Liver (tissue), 9 donors: ENCODE results near the gene NECAB2. TPM values are rescaled to one million over a fixed set of nuclear protein-coding genes. Genes with fewer than 3 reads are reported as not detected.

Experiments
- DNase-seq: peaks from one replicate; pipeline ENCODE4 v3.0.0-alpha.2; 2017; ENCODE audit warnings: low spot score
- H3K27ac ChIP-seq, 2 donors: one replicate each; pipeline ENCODE4 v1.7.0; 2013; ENCODE audit warnings: inconsistent platforms in 2 of 2, low read length in 2 of 2, control low read depth in 1 of 2, low read depth in 1 of 2, mild to moderate bottlenecking in 1 of 2
- H3K27me3 ChIP-seq, 4 donors: one replicate each; pipeline versions ENCODE4 v1.6.1 to v1.7.0; 2013; ENCODE audit warnings: low read length in 3 of 4, inconsistent platforms in 1 of 4, mild to moderate bottlenecking in 1 of 4, moderate library complexity in 1 of 4; ENCODE audit not compliant: control insufficient read depth in 4 of 4, insufficient read depth in 4 of 4
- H3K36me3 ChIP-seq, 4 donors: one replicate each; pipeline versions ENCODE4 v1.6.1 to v1.7.0; 2013; ENCODE audit warnings: low read length in 3 of 4, mild to moderate bottlenecking in 3 of 4, low read depth in 1 of 4, moderate library complexity in 1 of 4; ENCODE audit not compliant: control insufficient read depth in 4 of 4, insufficient read depth in 3 of 4
- H3K4me1 ChIP-seq, 4 donors: one replicate each; pipeline versions ENCODE4 v1.6.1 to v1.7.0; 2013; ENCODE audit warnings: low read length in 3 of 4, mild to moderate bottlenecking in 3 of 4, moderate library complexity in 1 of 4; ENCODE audit not compliant: control insufficient read depth in 4 of 4, insufficient read depth in 4 of 4
- H3K4me3 ChIP-seq, 3 donors: one replicate each; pipeline versions ENCODE4 v1.6.1 to v1.7.0; 2013; ENCODE audit warnings: low read length in 3 of 3, control low read depth in 1 of 3, low read depth in 1 of 3, mild to moderate bottlenecking in 1 of 3
- H3K9ac ChIP-seq, 2 donors: one replicate each; pipeline ENCODE4 v1.7.0; 2013; ENCODE audit warnings: low read length in 2 of 2, mild to moderate bottlenecking in 2 of 2, moderate library complexity in 2 of 2, control low read depth in 1 of 2, low read depth in 1 of 2
- H3K9me3 ChIP-seq, 4 donors: one replicate each; pipeline versions ENCODE4 v1.6.1 to v1.7.0; 2013; ENCODE audit warnings: low read length in 3 of 4; ENCODE audit not compliant: control insufficient read depth in 4 of 4
- EGR1 ChIP-seq, 2 donors: IDR thresholded peaks; 2 replicates each; pipeline ENCODE4 v1.6.1; 2016 to 2018; ENCODE audit warnings: antibody characterized with exemption in 2 of 2, low read depth in 2 of 2
- FOXA1 ChIP-seq: IDR thresholded peaks from 2 replicates; pipeline ENCODE4 v1.6.1; 2016; ENCODE audit warnings: antibody characterized with exemption
- FOXA2 ChIP-seq: IDR thresholded peaks from 2 replicates; pipeline ENCODE4 v1.6.1; 2016; ENCODE audit warnings: antibody characterized with exemption
- GABPA ChIP-seq, 2 donors: IDR thresholded peaks in 1 of 2; conservative IDR thresholded peaks in 1 of 2; 2 replicates each; pipeline ENCODE4 v1.6.1; 2016; ENCODE audit warnings: antibody characterized with exemption in 2 of 2, mild to moderate bottlenecking in 1 of 2, moderate library complexity in 1 of 2
- HNF4A ChIP-seq, 2 donors: conservative IDR thresholded peaks; 2 replicates each; pipeline ENCODE4 v1.6.1; 2016; ENCODE audit warnings: antibody characterized with exemption in 2 of 2, mild to moderate bottlenecking in 2 of 2
- HNF4G ChIP-seq: IDR thresholded peaks from 2 replicates; pipeline ENCODE4 v1.6.1; 2016; ENCODE audit warnings: antibody characterized with exemption
- JUND ChIP-seq, 2 donors: IDR thresholded peaks; 2 replicates each; pipeline ENCODE4 v1.6.1; 2016; ENCODE audit warnings: antibody characterized with exemption in 2 of 2
- NR2F2 ChIP-seq: IDR thresholded peaks from 2 replicates; pipeline ENCODE4 v1.6.1; 2016; ENCODE audit warnings: antibody characterized with exemption
- RAD21 ChIP-seq, 2 donors: IDR thresholded peaks; 2 replicates each; pipeline ENCODE4 v1.6.1; 2016; ENCODE audit warnings: antibody characterized with exemption in 2 of 2, mild to moderate bottlenecking in 2 of 2
- RXRA ChIP-seq, 2 donors: IDR thresholded peaks; 2 replicates each; pipeline ENCODE4 v1.6.1; 2017 to 2018; ENCODE audit warnings: antibody characterized with exemption in 2 of 2, mild to moderate bottlenecking in 1 of 2
- SP1 ChIP-seq: IDR thresholded peaks from 2 replicates; pipeline ENCODE4 v1.6.1; 2018; ENCODE audit warnings: antibody characterized with exemption, mild to moderate bottlenecking
- TAF1 ChIP-seq: conservative IDR thresholded peaks from 2 replicates; pipeline ENCODE4 v1.6.1; 2016; ENCODE audit warnings: antibody characterized with exemption, mild to moderate bottlenecking
- YY1 ChIP-seq: IDR thresholded peaks from 2 replicates; pipeline ENCODE4 v1.6.1; 2016; ENCODE audit warnings: antibody characterized with exemption, mild to moderate bottlenecking
- WGBS: extraction: QIAGEN DNeasy Blood & Tissue Kit; methylation state at CpG from one replicate; pipeline ENCODE4 v1.1.7; 2013; 5-methylcytosine and 5-hydroxymethylcytosine counted together
- polyA plus RNA-seq, 2 donors: library from polyadenylated mRNA; stranded (reverse) in 1 of 2; unstranded in 1 of 2; fragments of 200-250 nt in 1 of 2; fragments of >200 nt in 1 of 2; fragmentation: Nextera tagmentation in 1 of 2; extraction: Ambion mirVana in 1 of 2; gene quantifications; one replicate each; pipeline versions ENCODE4 v1.2.1 to v1.2.3, GENCODE V29; 2013 to 2015
- total RNA-seq, 2 donors: library from RNA; depleted of rRNA; stranded (reverse); fragments of >200 nt; gene quantifications; one replicate each; pipeline ENCODE4 v1.2.3, GENCODE V29; 2014
- TF ChIP-seq, protein P1 (sequence below): IDR thresholded peaks from 2 replicates; pipeline ENCODE4 v1.6.1; 2016; ENCODE audit warnings: antibody characterized with exemption, mild to moderate bottlenecking
- TF ChIP-seq, protein P2 (sequence below): fragments of 150-350 bp; IDR thresholded peaks from 2 replicates; pipeline ENCODE4 v1.5.1; 2017; ENCODE audit warnings: improper control_type of control experiment, low read depth, low read length; ENCODE audit not compliant: missing input control
- TF ChIP-seq, protein P3 (sequence below): IDR thresholded peaks from 2 replicates; pipeline ENCODE4 v1.6.1; 2016; ENCODE audit warnings: antibody characterized with exemption
- TF ChIP-seq, protein P4 (sequence below): IDR thresholded peaks from 2 replicates; pipeline ENCODE4 v1.6.1; 2016; ENCODE audit warnings: antibody characterized with exemption
- TF ChIP-seq, protein P5 (sequence below): IDR thresholded peaks from 2 replicates; pipeline ENCODE4 v1.6.1; 2016; ENCODE audit warnings: antibody characterized with exemption
- donor health status: healthy.
- donor health status: healthy.
- donor health status: healthy.
- donor health status: healthy.
- donor health status: healthy.

Gene NECAB2
- total and polyA plus RNA-seq, 4 donors: 2.7 to 3.8 (median 2.9) TPM; not detected in 1

DNA sequence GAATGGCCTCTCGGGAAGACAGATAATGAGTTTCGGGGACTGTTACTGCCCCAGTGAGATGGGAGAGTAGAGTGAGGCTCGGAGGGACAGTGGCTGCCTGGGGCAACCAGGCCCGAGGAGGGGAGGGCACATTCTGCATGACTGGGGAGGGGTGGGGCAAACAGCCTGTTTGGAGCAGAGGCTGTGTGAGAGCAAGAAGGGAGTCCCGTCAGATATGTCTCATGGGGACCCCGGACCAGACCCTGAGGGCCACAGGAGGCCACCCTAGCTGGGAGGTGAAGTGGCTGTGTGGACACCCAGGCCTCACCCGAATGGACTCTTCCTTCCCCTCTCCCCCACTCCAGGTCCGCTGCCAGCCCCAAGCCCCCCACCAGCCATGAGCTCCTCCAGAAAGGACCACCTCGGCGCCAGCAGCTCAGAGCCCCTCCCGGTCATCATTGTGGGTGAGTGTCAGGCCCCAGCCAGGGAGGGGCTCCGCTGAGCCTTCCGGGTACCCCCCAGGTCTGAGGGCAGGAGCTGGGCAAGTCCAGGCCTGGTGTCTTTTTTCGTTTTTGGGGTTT, 10.7 kb upstream of the NECAB2 start:
- Histone ChIP-seq H3K9ac (no peak overlapping the region), H3K4me1 (peaks cover 1 to 32% (median 23%) of the 10 kb centered on the region in 4 donors), H3K9me3 (no peaks in the 10 kb centered on the region), H3K4me3 (no peak overlapping the region), H3K36me3 (peaks cover 17 to 47% (median 40%) of the 10 kb centered on the region in 4 donors), H3K27me3 (no peaks in the 10 kb centered on the region), H3K27ac (no peak overlapping the region)
- DNase-seq: no peak
- 75% methylated on average over 14 of the region's 14 CpGs for WGBS
- TF ChIP-seq, protein P1, sequence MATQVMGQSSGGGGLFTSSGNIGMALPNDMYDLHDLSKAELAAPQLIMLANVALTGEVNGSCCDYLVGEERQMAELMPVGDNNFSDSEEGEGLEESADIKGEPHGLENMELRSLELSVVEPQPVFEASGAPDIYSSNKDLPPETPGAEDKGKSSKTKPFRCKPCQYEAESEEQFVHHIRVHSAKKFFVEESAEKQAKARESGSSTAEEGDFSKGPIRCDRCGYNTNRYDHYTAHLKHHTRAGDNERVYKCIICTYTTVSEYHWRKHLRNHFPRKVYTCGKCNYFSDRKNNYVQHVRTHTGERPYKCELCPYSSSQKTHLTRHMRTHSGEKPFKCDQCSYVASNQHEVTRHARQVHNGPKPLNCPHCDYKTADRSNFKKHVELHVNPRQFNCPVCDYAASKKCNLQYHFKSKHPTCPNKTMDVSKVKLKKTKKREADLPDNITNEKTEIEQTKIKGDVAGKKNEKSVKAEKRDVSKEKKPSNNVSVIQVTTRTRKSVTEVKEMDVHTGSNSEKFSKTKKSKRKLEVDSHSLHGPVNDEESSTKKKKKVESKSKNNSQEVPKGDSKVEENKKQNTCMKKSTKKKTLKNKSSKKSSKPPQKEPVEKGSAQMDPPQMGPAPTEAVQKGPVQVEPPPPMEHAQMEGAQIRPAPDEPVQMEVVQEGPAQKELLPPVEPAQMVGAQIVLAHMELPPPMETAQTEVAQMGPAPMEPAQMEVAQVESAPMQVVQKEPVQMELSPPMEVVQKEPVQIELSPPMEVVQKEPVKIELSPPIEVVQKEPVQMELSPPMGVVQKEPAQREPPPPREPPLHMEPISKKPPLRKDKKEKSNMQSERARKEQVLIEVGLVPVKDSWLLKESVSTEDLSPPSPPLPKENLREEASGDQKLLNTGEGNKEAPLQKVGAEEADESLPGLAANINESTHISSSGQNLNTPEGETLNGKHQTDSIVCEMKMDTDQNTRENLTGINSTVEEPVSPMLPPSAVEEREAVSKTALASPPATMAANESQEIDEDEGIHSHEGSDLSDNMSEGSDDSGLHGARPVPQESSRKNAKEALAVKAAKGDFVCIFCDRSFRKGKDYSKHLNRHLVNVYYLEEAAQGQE: no peak
- no peak for TF ChIP-seq HNF4G
- TF ChIP-seq RAD21 (IDR thresholded peaks at IDR 0.05): no peak
- TF ChIP-seq FOXA2: no peak
- TF ChIP-seq, protein P2, sequence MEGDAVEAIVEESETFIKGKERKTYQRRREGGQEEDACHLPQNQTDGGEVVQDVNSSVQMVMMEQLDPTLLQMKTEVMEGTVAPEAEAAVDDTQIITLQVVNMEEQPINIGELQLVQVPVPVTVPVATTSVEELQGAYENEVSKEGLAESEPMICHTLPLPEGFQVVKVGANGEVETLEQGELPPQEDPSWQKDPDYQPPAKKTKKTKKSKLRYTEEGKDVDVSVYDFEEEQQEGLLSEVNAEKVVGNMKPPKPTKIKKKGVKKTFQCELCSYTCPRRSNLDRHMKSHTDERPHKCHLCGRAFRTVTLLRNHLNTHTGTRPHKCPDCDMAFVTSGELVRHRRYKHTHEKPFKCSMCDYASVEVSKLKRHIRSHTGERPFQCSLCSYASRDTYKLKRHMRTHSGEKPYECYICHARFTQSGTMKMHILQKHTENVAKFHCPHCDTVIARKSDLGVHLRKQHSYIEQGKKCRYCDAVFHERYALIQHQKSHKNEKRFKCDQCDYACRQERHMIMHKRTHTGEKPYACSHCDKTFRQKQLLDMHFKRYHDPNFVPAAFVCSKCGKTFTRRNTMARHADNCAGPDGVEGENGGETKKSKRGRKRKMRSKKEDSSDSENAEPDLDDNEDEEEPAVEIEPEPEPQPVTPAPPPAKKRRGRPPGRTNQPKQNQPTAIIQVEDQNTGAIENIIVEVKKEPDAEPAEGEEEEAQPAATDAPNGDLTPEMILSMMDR: no peak
- TF ChIP-seq GABPA (IDR thresholded peaks at IDR 0.05 in 1 of 2, conservative IDR thresholded peaks at IDR 0.05 in 1 of 2): no peak
- TF ChIP-seq FOXA1: no peak
- TF ChIP-seq NR2F2: no peak
- no peak for TF ChIP-seq YY1
- TF ChIP-seq EGR1 (IDR thresholded peaks at IDR 0.05; ENCODE audit: low read depth in 2 of 2): no peak
- TF ChIP-seq, protein P3, sequence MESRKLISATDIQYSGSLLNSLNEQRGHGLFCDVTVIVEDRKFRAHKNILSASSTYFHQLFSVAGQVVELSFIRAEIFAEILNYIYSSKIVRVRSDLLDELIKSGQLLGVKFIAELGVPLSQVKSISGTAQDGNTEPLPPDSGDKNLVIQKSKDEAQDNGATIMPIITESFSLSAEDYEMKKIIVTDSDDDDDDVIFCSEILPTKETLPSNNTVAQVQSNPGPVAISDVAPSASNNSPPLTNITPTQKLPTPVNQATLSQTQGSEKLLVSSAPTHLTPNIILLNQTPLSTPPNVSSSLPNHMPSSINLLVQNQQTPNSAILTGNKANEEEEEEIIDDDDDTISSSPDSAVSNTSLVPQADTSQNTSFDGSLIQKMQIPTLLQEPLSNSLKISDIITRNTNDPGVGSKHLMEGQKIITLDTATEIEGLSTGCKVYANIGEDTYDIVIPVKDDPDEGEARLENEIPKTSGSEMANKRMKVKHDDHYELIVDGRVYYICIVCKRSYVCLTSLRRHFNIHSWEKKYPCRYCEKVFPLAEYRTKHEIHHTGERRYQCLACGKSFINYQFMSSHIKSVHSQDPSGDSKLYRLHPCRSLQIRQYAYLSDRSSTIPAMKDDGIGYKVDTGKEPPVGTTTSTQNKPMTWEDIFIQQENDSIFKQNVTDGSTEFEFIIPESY: no peak
- TF ChIP-seq TAF1: no peak
- no peak for TF ChIP-seq HNF4A (conservative IDR thresholded peaks at IDR 0.05)
- no peak for TF ChIP-seq JUND (IDR thresholded peaks at IDR 0.05)
- TF ChIP-seq SP1: no peak
- TF ChIP-seq, protein P4, sequence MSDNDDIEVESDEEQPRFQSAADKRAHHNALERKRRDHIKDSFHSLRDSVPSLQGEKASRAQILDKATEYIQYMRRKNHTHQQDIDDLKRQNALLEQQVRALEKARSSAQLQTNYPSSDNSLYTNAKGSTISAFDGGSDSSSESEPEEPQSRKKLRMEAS: no peak
- TF ChIP-seq, protein P5, sequence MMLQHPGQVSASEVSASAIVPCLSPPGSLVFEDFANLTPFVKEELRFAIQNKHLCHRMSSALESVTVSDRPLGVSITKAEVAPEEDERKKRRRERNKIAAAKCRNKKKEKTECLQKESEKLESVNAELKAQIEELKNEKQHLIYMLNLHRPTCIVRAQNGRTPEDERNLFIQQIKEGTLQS: no peak
- TF ChIP-seq RXRA (IDR thresholded peaks at IDR 0.05): no peak
